HG03520 (cell line): ENCODE results near the gene KCNG1.
A peak's percentile ranks its signal among the peaks of the same experiment; 100 is the strongest.
"Not testable (repeated sequence)": the region's sequence is repeated elsewhere in the genome, so short reads cannot be mapped to it uniquely, and the experiment has no call there.

Source experiments
- ATAC-seq: cut with Tn5 transposase; IDR thresholded peaks from one replicate; pipeline ENCODE4 v1.9.1; 2021; ENCODE audit warnings: mild to moderate bottlenecking, moderate library complexity; ENCODE audit not compliant: unreplicated experiment

Gene KCNG1

GRCh38 chr20:50992336-50992732, 30.6 kb downstream of the KCNG1 start:
- ATAC-seq: no peak

- no peak for ATAC-seq
Observed at GRCh38 chr20:50991076-50991475, 31.8 kb downstream of the KCNG1 start.

GRCh38 chr20:50987493-50988210, 35.3 kb downstream of the KCNG1 start:
- ATAC-seq: no peak

DNA sequence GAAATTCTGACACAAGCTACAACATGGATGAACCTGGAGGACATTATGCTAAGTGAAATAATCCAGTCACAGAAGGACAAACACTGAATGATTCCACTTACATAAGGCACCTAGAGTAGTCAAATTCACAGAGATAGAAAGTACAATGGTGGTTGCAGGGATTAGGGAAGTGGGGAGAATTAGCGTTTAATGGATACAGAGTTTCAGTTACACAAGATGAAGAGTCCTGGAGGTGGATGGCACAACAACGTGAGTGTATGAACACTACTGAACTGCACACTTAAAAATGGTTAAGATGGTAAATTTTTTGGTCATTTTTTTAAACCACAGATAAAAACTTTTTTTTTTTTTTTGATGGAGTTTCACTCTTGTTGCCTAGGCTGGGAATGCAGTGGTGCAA, 39.6 kb downstream of the KCNG1 start:
- ATAC-seq: no peak

DNA sequence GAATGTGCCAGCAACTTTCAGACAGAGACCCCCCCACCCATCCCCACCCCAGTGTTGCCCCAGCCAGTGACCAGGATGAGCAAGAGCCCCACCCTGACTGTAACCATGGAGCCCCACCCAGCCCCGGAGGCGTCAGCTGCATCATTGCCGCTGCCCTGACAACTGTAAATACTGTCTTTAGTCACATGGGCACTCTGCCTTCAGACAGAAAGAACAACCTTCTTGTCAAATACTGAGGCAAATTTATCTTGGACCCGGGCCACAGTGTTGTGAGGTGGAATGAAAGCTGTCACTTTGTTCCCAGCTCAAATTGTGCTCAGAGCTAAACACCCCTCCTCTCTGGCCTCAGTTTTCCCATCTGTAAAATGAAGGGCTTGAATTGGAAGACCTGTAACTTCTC, 40.5 kb downstream of the KCNG1 start:
- ATAC-seq: no peak

GRCh38 chr20:50981714-50982048, 41.2 kb downstream of the KCNG1 start:
- no peak for ATAC-seq

GRCh38 chr20:50980851-50981713, 41.8 kb downstream of the KCNG1 start:
- ATAC-seq: no peak

GRCh38 chr20:50980071-50980681, 42.7 kb downstream of the KCNG1 start:
- no peak for ATAC-seq

- ATAC-seq: not testable (repeated sequence)
Observed at GRCh38 chr20:50978533-50978932, 44.4 kb downstream of the KCNG1 start.

GRCh38 chr20:50977066-50978021, 45.6 kb downstream of the KCNG1 start:
- ATAC-seq: no peak

DNA sequence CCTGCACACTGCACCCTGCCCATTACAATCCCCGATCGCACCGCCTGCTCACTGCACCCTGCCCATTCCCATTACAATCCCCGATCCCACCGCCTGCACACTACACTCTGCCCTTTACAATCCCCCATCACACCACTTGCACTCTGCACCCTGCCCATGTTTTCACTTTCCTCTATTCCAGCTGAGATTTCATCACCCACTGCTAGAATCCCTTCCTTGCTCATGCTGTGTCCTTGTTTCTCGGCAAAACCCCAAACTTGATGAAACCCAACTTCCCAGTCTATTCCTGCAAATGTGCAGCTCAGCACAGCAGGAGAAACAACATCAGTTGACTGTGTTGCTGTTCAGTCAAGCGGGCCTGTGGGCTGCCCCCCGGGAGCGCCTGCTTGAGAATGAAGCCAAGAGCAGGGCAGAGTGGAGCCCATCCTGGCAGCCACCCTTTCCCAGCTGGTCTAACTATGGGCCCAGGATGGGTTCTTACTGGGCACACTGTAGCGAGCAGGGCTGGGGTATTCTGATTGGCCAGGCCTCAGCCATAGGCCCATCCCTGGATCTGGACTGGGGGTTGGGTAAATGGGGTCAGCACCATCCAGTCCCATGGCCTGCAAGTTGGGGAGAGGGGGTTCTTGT, 47.1 kb downstream of the KCNG1 start:
- no peak for ATAC-seq

DNA sequence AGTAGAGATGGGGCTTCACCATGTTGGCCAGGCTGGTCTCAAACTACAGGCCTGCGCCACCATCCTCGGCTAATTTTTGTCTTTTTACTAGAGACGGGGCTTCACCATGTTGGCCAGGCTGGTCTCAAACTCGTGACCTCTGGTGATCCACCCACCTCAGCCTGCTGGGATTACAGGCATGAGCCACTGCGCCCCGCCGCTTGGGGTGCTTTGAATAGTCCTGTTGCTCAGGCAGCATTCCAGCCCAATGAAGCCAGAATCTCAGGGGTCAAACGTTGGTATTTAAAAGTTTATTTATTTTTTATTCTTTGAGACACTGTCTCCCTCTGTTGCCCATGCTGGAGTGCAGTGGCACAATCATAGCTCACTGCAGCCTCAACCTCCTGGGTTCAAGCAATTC, 53.0 kb downstream of the KCNG1 start:
- ATAC-seq: no peak

- no peak for ATAC-seq
Observed at GRCh38 chr20:50969435-50969834, 53.5 kb downstream of the KCNG1 start.

DNA sequence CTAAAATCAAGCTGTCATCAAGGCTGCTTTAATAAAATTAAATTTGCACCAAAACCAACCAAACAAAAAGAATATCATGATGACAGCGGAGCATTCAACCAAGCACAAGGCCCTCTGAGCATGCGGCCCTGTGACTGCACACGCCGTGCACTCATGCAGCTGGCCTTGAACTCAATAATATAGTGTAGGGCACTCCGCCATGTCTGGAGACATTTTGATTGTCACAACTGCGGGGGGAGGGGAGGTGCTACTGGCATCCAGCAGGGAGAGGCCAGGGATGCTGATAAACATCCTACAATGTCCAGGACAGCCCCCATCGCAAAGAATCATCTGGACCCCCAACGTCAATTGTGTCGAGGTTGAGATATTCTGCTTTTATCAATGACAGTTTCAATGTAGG, 54.6 kb downstream of the KCNG1 start:
- ATAC-seq: no peak

DNA sequence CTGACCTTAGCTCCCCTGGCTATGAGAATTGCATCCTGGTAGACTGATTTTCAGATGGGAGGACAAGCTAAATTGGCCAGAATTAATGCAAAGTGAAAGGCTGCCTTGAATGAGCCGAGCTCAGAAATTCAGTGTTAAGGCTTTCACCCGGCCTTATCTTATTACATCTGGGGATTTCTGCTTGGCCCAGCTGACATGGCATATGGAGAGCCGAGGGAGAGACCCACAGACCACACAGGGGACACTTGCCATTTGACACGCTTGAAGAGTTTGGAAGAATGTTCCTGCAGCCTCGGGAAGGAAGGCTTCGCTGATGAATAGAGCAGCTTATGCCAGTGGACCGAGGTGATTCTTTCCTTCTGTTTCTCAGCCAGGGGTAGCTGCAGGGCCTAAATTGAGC, 55.3 kb downstream of the KCNG1 start:
- no peak for ATAC-seq

- no peak for ATAC-seq
Observed at GRCh38 chr20:50959543-50960126, 63.3 kb downstream of the KCNG1 start.

- ATAC-seq: peak; percentile 66
Observed at GRCh38 chr20:50958615-50959542, 64.0 kb downstream of the KCNG1 start, which contains the start of gene MOCS3. Gene MOCS3, plus strand, starts transcription at chr20:50958818. Its CDS starts 25 bp downstream, at chr20:50958843.

DNA sequence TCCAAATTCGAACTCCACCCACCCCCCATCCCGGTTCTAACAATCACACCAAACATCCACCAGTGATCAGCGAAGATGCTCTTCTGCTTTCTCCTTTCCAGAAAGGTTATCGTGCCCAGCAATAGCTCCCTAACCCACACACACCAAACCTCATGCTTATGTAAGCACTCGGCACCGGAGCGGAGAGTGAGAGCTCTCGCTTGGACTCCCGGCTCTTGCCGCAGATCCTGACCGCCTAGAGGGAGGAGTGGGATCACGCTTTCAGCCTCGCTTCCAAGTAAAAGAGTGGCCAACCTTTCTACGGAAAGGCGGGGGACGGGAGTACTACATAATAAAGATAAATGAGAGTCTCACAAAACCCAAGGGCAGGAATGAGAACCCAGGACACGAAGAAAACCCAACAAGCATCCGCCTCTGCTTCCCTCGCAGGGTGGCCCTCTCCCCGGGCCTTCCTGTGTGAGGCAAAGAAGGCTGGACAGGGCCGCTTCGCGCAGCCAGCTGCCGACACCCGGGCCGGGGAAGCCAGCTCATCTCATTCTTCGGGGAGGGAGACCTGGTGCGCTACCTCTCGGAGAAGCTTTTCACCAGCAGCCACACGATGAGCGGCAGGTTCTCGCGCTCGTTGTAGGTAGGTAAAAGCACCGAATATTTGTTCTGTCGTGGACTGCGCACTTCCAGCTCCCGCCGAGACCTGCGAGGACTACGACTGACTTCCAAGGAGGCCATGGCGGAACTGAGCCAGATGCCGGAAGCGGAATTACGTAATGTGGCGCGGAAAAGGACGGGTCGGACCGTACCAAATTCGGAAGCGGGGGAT, 64.9 kb downstream of the KCNG1 start, which contains the start of gene DPM1:
Gene DPM1, minus strand, starts transcription at position 735 of the 817 bp plus-strand sequence. Its CDS starts 9 bp downstream, at position 726.
- ATAC-seq: peak; percentile 65
